WTC11 (cell line): ENCODE measurements around the gene GPRIN2. TPM values are rescaled to one million over a fixed set of nuclear protein-coding genes. Genes with fewer than 3 reads are reported as not detected.
A peak's percentile ranks its signal among the peaks of the same experiment; 100 is the strongest.

Experiments used
- ATAC-seq: fragments of 200-7000 bp; cut with Tn5 transposase; 2 replicates; pipeline ENCODE4 v1.10.0; 2021; ENCODE audit warnings: mild to moderate bottlenecking, moderate library complexity
- CTCF ChIA-PET: fragments of 300-600 bp; sonication (Branson Sonifier 250); formaldehyde crosslinking; loops from one replicate; lab custom pipeline; 2021; ENCODE audit warnings: antibody characterized with exemption; lab: Charles Lee
- POLR2A ChIA-PET: fragments of 350-600 bp; sonication (Branson Sonifier 250); formaldehyde crosslinking; loops from one replicate; lab custom pipeline; 2021; ENCODE audit warnings: antibody characterized with exemption; lab: Charles Lee
- DNase-seq: peaks from one replicate; pipeline ENCODE4 v3.0.0; 2021; ENCODE audit warnings: low spot score
- H3K27ac Mint-ChIP-seq: 2 replicates; pipeline ENCODE4 v1.8.0; 2021; ENCODE audit warnings: mixed read lengths
- H3K27me3 Mint-ChIP-seq: 2 replicates; pipeline ENCODE4 v1.8.0; 2021; ENCODE audit warnings: low read depth, mild to moderate bottlenecking, moderate library complexity, mixed read lengths
- H3K36me3 Mint-ChIP-seq: 2 replicates; pipeline ENCODE4 v1.8.0; 2021; ENCODE audit warnings: mixed read lengths
- H3K4me1 Mint-ChIP-seq: 2 replicates; pipeline ENCODE4 v1.8.0; 2022; ENCODE audit warnings: mixed read lengths
- H3K4me3 Mint-ChIP-seq: 2 replicates; pipeline ENCODE4 v1.8.0; 2021; ENCODE audit warnings: mild to moderate bottlenecking, moderate library complexity, mixed read lengths
- H3K9me3 Mint-ChIP-seq: 2 replicates; pipeline ENCODE4 v1.8.0; 2021; ENCODE audit warnings: mixed read lengths
- ARID4B ChIP-seq: sonication (generic); formaldehyde crosslinking; IDR thresholded peaks from 2 replicates; pipeline ENCODE4 v1.8.0; 2023; ENCODE audit warnings: missing genetic modification reagents, mild to moderate bottlenecking, borderline replicate concordance
- KAT7 ChIP-seq: sonication (generic); formaldehyde crosslinking; IDR thresholded peaks from 2 replicates; pipeline ENCODE4 v1.8.1; 2023; ENCODE audit warnings: missing genetic modification reagents, mild to moderate bottlenecking, borderline replicate concordance
- NFYB ChIP-seq: sonication (generic); formaldehyde crosslinking; conservative IDR thresholded peaks from 2 replicates; pipeline ENCODE4 v1.8.0; 2022; ENCODE audit warnings: low read depth, missing genetic modification reagents
- NR1H2 ChIP-seq: sonication (generic); formaldehyde crosslinking; IDR thresholded peaks from 2 replicates; pipeline ENCODE4 v1.9.0; 2021; ENCODE audit warnings: mild to moderate bottlenecking, moderate library complexity, missing genetic modification reagents
- PREB ChIP-seq: sonication (generic); formaldehyde crosslinking; IDR thresholded peaks from 2 replicates; pipeline ENCODE4 v1.8.1; 2022; ENCODE audit warnings: mild to moderate bottlenecking, missing genetic modification reagents, moderate library complexity, borderline replicate concordance
- ZNF219 ChIP-seq: sonication (generic); formaldehyde crosslinking; IDR thresholded peaks from 2 replicates; pipeline ENCODE4 v1.8.0; 2023; ENCODE audit warnings: missing genetic modification reagents, mild to moderate bottlenecking, borderline replicate concordance
- total RNA-seq: library from RNA; stranded (reverse); gene quantifications from 3 replicates; pipeline ENCODE4 v1.2.3, GENCODE V29; 2021
- TF ChIP-seq, protein P1 (sequence below): fragments of 250-450 bp; sonication (Bioruptor Pico); IDR thresholded peaks from 2 replicates; pipeline ENCODE4 v1.9.0; 2021; ENCODE audit warnings: mild to moderate bottlenecking
- TF ChIP-seq, protein P2 (sequence below): sonication (generic); formaldehyde crosslinking; IDR thresholded peaks from 2 replicates; pipeline ENCODE4 v1.8.0; 2022; ENCODE audit warnings: missing genetic modification reagents

GPRIN2 gene
- total RNA-seq, 1 experiment from 2014 or later = 17.5 TPM

DNA sequence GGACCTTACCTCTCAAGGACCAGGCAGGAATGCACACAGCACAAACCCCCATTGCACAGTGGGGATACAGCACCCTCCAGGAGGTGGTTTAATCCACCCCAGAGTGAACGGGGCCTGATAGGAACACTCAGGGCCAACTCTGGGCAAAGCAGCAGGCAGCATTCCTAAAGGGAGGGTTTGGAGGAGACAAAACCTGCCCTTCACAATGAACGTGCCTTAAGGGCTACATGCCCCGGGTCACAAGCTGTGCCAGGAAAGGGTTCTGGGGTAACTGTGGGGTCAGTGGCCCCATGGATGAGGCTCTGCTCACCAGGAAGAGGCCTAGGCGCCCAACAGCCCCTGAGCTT lies 1.1 kb downstream of the GPRIN2 start:
- Mint-ChIP-seq H3K27me3 (no peaks in the 10 kb centered on the region; the same call in none of the 2 replicates), H3K4me1 (peaks cover 9% of the 10 kb centered on the region), H3K27ac (no peak overlapping the region), H3K36me3 (no peaks in the 10 kb centered on the region), H3K4me3 (no peak overlapping the region), H3K9me3 (no peaks in the 10 kb centered on the region)
- 0 out of 2 replicates have a peak, but pooled peaks have one; percentile 47 for TF ChIP-seq KAT7
- no peak for TF ChIP-seq ARID4B (CRISPR knock-in tag)
- TF ChIP-seq ZNF219 (CRISPR knock-in tag) = 0 out of 2 replicates have a peak, but pooled peaks have one; percentile 12
- ATAC-seq = peak; percentile 2
- peak; percentile 28 for DNase-seq
- CTCF ChIA-PET = interaction anchor here (1.0 to 3.3 kb wide), 2 partner anchors 11 to 14 kb away, joined by 5 to 40 read pairs; no protein-coding TSS in a partner anchor
- POLR2A ChIA-PET = no interaction called here

DNA sequence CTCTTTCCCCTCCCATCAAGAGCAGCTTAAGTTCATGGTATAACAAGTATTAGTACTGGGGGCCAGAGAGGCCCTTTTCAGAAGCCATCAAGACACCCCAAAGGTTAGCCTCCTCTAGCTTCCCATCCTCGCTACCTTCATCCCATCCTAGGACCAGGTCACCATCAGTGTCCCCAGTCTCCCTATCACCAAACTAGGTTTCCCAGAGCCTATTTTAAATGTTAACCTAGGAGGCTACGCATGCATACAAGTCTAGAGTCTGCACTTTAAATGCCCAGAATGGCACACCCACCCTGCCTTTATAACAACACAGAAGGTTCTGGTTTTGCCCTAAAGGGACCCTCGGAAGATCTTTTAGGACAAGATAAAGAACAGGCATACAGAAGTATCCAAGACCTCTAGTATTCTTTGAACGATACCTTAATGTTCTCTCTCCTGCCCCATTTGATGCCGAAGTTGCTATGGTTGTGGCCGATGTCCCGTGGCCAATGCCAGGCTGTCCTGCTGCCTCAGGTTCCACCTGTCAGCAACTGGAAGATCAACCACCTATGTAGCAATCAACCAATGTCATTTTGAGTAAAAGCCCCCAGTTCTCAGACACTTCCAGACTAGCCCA lies 2.2 kb downstream of the GPRIN2 start:
- H3K4me1 Mint-ChIP-seq = peaks cover 9% of the 10 kb centered on the region
- TF ChIP-seq NR1H2 (no peak), ZNF219 (CRISPR knock-in tag) (no peak), PREB (CRISPR knock-in tag) (no peak)
- no peaks in the 10 kb centered on the region for H3K36me3 Mint-ChIP-seq
- no peaks in the 10 kb centered on the region; the same call in none of the 2 replicates for H3K27me3 Mint-ChIP-seq
- H3K4me3 Mint-ChIP-seq = no peak overlapping the region
- CTCF ChIA-PET = interaction anchor here (0.6 to 3.3 kb wide), 2 partner anchors 9 to 44 kb away, joined by 3 to 40 read pairs; no protein-coding TSS in a partner anchor
- no peak overlapping the region for H3K27ac Mint-ChIP-seq
- DNase-seq = no peak
- no peak for ATAC-seq
- POLR2A ChIA-PET = no interaction called here
- H3K9me3 Mint-ChIP-seq = no peaks in the 10 kb centered on the region

DNA sequence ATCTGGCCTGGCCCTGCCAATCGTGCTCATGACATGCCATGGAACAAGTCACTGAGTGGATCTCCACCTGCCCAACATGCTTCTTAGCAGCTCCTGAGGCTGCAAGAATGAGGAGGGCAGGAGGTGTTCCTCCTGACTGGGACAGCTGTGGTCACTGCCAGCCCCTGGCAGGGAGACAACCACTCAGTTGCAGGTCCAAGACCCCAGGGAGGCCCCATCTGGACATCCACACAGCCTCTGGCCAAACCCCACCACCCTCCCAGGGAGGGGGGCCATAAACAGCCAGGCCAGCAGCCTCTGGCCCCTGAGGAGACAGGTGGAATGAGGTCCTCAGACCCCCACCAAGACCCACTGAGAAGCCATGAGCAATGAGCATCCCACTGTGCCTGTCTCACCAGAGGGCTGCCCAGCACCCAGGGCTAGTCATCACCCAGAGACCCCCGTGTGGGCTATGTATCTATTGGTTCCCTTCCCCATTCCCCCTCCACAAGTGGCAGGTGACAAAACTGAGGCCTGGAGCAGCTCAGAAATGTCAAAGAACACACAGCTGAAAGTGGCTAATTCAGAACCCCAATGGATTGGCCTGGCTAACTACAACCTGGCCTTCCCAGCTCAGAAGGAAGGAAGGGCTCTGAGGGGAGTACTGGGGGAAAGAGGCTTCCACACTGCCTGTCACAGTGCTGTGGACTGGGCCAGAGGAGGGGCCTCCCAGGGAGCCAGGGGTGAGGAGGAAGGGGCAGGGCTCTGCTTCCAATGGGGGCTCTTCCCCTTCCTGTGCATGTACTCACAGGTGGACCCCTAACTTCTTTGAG lies 3.0 kb downstream of the GPRIN2 start:
- POLR2A ChIA-PET = interaction anchor here (0.7 kb wide), 1 partner anchor 9 kb away, joined by 4 read pairs; no protein-coding TSS in a partner anchor
- H3K9me3 Mint-ChIP-seq = no peaks in the 10 kb centered on the region
- TF ChIP-seq, protein P1, sequence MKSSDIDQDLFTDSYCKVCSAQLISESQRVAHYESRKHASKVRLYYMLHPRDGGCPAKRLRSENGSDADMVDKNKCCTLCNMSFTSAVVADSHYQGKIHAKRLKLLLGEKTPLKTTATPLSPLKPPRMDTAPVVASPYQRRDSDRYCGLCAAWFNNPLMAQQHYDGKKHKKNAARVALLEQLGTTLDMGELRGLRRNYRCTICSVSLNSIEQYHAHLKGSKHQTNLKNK (CRISPR knock-in tag) = no peak
- TF ChIP-seq, protein P2, sequence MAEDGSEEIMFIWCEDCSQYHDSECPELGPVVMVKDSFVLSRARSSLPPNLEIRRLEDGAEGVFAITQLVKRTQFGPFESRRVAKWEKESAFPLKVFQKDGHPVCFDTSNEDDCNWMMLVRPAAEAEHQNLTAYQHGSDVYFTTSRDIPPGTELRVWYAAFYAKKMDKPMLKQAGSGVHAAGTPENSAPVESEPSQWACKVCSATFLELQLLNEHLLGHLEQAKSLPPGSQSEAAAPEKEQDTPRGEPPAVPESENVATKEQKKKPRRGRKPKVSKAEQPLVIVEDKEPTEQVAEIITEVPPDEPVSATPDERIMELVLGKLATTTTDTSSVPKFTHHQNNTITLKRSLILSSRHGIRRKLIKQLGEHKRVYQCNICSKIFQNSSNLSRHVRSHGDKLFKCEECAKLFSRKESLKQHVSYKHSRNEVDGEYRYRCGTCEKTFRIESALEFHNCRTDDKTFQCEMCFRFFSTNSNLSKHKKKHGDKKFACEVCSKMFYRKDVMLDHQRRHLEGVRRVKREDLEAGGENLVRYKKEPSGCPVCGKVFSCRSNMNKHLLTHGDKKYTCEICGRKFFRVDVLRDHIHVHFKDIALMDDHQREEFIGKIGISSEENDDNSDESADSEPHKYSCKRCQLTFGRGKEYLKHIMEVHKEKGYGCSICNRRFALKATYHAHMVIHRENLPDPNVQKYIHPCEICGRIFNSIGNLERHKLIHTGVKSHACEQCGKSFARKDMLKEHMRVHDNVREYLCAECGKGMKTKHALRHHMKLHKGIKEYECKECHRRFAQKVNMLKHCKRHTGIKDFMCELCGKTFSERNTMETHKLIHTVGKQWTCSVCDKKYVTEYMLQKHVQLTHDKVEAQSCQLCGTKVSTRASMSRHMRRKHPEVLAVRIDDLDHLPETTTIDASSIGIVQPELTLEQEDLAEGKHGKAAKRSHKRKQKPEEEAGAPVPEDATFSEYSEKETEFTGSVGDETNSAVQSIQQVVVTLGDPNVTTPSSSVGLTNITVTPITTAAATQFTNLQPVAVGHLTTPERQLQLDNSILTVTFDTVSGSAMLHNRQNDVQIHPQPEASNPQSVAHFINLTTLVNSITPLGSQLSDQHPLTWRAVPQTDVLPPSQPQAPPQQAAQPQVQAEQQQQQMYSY (CRISPR knock-in tag) = no peak
- no peak for TF ChIP-seq NFYB (CRISPR knock-in tag)
- ATAC-seq (no peak), DNase-seq (peak; percentile 8)
- H3K36me3 Mint-ChIP-seq = no peaks in the 10 kb centered on the region
- H3K27me3 Mint-ChIP-seq = no peaks in the 10 kb centered on the region; the same call in none of the 2 replicates
- no peak overlapping the region for H3K4me3 Mint-ChIP-seq
- H3K4me1 Mint-ChIP-seq = peaks cover 9% of the 10 kb centered on the region
- H3K27ac Mint-ChIP-seq = no peak overlapping the region
- CTCF ChIA-PET = interaction anchor here (0.7 to 0.9 kb wide), 2 partner anchors 9 to 10 kb away, joined by 3 to 4 read pairs; no protein-coding TSS in a partner anchor
